DMS53 treated with DMSO at 0.1 percent for 48 hours (cell line): Measurements from ENCODE around the gene DUSP3.

Source experiments
- DNase-seq: peaks from one replicate; lab custom pipeline; 2025; ENCODE audit not compliant: unreplicated experiment; lab: John Stamatoyannopoulos, UW

Gene DUSP3

DNA sequence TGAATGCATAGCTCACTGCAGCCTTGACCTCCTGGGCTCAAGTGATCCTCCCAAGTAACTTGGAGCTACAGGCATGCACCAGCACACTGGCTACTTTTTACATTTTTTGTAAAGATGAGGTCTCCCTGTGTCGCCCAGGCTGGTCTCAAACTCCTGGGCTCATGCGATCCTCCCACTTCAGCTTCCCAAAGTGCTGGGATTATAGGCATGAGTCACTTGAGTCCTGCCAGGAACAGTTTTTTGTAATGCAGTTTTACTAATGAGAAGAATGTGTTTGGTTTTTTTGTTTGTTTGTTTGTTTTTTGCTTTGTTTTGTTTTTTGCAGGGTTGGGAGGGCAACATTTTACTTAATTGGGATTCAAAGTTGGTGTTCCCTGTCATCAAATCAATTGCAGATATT is 42.4 kb downstream of the DUSP3 start:
- no peak for DNase-seq

DNA sequence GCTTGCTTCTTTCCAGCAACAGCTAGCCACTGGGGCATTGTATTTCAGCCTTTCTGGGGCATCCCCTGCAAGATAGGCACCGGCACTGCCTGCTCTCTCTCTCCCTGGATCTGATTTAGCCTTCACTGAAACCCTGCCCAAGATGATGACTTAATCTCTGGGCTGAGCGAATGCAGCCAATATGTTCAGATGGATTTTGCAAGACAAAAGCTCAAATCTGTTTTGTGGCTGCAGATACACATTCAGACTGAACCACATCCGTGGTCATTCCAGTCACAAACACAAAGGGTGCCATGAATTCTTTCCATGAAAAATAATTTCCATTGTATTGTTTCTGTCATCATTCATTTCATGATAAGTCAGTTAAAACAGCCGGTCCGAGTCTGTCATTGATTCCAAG is 44.4 kb downstream of the DUSP3 start:
- no peak for DNase-seq

GRCh38 chr17:43733956-43734355 is 44.8 kb downstream of the DUSP3 start:
- DNase-seq = no peak

DNA sequence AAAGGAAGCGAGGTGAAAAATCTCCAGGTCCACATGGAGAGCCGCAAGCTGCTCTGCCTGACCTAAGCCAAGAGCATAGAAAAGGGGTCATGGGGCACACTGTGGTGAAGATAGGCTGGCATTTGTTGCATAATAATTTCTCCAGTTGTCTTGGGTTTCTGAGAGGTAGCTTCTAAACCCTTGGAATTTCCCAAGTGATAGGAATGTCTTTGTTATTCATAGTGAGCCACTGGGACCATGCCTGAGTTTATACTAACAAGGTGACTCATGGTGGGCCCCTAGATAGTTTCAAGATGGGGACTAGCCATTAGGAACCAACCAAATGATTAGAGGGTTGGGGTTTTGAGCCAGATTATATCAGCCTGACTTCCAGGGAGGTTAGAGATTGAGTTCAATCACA is 45.8 kb downstream of the DUSP3 start:
- DNase-seq = no peak

DNA sequence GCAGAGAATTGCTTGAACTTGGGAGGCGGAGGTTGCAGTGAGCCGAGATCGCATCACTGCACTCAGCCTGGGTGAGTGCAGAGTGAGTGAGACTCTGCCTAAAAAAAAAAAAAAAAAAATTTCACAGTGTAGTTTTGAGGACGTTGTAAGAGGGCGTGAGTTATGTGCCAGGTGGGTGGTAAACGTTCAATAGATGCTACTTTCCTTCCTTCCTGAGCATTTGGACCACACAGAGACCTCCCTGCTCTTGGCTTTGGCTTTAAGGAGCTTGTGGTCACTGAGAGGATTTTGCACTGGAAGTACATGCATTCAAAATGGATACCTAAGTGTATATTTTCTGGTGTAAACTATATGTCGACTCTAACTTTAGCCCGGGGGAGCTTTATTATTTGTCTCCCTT is 50.7 kb downstream of the DUSP3 start:
- no peak for DNase-seq

DNA sequence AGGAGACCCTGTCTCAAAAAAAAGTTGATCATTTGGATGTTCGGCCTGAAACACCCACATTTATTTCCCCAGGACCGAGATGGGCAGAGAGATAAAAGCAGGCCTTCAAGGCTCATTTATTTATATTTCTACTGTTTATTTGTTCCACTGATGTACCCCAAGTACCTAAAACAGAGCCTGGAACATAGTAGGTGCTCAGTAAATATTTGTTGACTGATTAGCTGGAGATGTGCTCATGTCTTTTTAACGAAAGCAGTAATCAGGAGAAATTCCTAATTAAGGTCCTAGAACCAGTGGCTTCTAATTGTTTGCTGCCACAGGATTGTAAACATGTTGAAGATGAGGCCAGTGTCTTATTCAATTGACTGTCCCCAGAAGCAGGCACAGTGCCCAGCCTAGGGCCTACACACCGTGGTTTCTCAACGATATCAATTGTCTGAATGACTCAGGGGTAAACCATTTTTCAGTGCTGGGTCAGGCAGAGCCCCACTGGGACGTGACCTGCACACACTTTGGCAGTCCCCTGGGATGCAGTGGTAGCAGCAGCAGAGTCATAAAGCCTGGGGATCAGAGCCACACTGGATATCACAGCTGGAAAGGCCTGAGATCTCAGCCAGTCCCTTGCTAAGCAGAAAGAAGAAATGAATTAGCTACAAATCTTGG is 54.9 kb downstream of the DUSP3 start:
- no peak for DNase-seq

DNA sequence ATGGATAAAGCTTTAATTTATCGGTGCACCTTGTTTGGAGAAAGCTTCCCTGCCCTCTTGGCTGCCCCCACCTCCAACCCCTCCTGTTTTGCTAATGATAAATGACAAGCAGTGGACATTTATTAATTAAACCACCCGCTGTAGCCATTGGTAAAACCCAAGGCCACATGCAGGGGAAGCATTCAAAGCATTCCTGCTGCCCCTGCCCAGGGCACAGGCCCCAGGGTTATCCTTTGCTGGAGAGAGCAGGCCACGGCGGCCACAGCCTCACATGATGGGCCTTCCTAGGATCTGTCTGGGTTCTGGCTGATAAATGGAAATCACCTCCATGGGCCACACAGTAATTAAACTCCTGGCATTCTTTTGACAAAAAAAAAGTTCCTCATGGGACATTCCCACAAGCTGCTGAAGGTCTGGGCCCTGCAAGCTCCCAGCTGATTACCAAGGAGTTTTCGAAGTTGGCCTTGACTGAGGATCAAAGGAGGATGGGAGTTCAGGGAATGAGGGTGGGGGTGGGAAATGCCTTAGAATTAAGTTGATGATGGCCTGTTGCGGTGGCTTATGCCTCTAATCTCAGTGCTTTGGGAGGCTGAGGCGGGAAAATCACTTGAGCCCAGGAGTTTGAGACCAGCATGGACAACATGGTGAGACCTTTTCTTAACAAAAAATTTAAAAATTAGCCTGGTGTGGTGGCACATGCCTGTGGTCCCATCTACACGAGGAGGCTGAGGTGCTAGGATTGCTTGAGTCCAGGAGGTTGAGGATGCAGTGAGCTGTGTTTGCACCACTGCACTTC is 55.7 kb downstream of the DUSP3 start:
- DNase-seq = no peak

DNA sequence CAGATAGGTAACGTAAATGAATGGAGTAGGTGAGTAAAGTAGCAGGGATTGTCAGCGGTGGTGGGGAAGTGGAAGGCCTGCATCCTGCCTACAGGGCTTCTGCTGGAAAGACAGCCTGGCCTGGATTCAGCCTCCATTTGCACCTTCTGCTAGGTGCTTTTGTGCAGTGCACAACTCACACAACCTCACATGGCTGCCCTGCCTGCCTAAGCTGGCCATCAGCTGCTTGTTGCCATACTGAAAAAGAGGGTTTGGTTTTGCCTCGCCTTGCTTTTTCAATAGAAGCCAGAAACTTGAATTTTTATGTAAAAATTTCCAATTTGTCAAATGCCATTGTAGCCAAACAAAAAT is 56.5 kb downstream of the DUSP3 start:
- no peak for DNase-seq

DNA sequence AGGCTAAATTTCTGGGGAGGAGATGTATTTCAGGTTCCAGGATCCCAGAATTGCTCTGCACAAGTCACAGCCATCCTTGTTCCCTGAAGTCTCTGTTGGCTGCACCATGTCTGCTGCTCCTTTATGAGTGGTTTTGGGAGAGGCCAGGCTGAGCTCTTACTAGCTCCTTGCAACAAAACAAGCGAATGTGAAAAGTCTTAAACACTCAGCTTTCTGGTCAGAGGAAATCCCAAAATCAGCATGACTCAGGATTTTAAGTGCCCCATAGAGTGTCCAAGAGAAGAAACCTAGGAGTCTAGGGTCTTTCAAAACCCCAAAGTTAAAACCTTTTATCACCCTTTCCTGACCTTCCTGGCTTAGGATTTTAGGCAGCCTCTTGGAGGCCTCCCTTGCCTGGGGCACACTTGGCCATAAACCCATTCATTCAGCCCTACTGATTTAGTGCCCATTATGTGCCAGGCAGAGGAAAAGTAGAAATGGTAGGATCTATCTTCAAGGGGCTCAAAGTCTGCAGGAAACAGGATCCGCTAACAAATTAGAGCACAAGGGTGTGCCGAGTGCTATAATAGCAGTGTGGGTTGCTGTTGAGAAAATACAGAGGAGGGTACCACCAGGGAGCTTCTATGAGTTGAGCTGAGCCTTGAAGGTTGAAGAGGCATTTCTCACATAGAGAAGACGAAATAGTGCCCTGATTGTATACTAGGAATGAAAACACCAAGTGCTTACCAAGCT is 57.1 kb downstream of the DUSP3 start:
- no peak for DNase-seq

DNA sequence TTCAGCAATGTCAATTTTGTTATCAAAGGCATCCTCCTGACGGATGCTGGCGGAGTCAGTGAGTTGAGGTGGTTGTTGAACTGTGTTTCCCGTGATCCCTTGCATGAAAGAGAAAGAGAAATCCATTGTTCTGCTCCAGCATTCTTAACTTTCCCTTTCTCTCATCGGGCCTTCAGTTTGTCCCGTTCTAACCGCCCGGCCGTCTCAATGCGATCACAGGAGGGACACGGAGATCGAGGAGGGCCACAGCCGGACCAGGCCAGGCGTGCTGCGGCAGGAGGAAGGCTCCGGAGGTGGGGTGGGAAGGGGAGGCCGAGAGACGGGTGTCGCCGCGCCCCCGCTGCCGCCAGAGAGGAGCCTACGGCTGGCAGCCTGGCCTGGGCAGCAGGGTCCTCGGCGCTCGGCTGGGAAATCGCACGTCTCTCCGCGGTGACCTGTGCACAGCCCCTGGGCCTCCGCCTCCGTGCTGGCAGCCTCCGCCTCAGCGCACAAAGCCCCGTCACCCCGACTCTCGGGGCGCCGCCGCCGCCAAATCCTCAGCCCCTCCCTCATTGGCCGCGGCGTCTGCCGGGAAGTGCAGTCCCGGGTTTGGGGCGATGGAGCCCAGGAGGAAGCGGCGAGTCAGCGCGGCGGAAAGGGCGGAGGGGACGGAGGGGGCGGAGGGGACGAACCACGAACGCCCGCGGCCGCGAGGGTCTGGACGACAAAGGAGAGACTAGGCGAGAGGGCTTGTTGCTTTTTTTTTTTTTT is 58.3 kb downstream of the DUSP3 start:
- DNase-seq = peak; percentile 36

DNA sequence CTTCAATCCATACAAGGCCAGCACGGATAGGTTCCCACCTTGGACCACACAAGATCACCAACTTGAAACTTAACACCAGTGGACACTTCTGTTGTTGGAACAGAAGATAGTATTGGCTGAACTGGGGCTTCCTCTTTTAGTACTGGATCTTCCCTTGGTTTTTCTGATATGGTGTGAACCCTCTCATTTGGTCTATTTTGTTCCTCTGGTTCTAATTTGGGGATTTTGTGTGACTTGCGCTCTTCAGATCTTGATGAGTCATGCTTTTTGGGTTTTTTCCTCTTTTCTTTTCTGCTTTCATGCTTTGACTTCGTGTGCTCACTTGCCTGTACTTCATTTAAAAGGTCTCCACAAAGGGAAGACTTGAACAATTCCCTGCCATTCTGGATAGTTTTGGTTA is 59.2 kb downstream of the DUSP3 start:
- DNase-seq = no peak

- DNase-seq = peak; percentile 20
Measured at GRCh38 chr17:43718544-43718943, 60.2 kb downstream of the DUSP3 start.

- DNase-seq = no peak
Measured at GRCh38 chr17:43717913-43718312, 60.9 kb downstream of the DUSP3 start.
